HG02571 (cell line): ENCODE results near the gene SLC40A1.
"Not testable (repeated sequence)": the region's sequence is repeated elsewhere in the genome, so short reads cannot be mapped to it uniquely, and the experiment has no call there.

ENCODE experiments used
- ATAC-seq: cut with Tn5 transposase; IDR thresholded peaks from one replicate; pipeline ENCODE4 v1.9.1; 2021; ENCODE audit warnings: mild to moderate bottlenecking, moderate library complexity; ENCODE audit not compliant: unreplicated experiment

Gene SLC40A1

DNA sequence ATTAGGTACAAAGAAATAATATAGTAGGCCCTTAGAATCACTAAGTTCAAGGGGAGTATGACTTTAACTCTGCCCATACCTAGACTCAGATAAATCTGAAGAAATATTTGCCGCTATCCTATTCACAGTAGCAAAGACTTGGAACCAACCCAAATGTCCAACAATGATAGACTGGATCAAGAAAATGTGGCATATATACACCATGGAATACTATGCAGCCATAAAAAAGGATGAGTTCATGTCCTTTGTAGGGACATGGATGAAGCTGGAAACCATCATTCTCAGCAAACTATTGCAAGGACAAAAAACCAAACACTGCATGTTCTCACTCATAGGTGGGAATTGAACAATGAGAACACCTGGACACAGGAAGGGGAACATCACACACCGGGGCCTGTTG, 21.1 kb upstream of the SLC40A1 start:
- ATAC-seq, result not testable (repeated sequence)

DNA sequence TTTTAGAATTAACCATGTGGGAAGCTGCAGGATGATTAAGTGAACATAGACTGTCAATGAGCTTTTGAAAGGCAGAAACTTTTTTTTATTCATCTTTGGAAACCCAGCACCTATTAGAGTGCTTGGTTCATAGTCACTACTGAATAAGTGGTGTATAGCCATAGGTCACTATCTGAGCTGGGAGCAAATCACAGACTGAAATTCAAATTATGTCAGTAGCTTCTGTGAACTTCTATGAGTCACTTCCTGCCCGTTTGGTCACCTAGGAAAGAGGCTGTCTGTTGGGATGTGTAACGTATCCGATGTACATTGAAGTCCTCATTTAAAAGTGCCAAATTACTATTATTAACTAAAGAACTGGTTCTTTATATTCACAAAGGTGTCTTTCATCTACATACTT, 20.5 kb upstream of the SLC40A1 start:
- ATAC-seq, result no peak

DNA sequence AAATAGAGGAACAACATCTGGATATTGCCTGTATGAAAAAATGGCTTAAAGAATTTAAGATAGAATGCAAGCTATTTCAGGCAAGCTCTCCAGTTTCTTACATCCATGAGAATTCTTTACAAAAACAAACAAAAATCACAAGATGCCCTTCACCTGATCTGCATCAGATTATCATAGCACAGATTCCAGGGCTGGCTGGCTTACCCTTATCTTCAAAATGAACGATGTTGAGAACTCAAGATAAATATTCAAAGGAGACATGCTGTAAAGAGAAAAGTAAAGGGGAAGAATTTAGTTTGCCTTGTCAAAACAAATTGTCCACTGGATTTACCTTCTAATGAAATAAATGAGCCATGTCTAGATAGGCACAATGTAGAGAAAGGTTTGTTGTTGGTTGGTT, 18.7 kb upstream of the SLC40A1 start:
- no peak for ATAC-seq

DNA sequence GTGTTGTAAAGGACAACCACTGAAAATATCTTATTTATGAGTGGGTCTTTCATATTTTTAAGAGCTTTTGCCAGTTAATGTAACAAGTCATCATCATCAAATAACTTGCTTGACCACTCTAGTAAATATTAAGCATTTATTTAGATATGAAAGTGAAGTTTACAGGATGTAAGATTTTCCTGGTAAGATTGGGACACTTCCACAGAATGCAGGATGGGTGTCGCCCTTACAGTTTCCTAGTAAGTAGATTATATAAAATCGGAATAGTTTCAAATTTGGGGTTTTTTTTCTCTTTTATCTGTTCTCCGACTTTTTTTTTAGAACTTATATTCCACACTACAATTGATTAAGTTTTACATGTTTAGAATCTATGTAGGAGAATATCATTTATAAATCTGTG, 14.8 kb upstream of the SLC40A1 start:
- no peak for ATAC-seq

DNA sequence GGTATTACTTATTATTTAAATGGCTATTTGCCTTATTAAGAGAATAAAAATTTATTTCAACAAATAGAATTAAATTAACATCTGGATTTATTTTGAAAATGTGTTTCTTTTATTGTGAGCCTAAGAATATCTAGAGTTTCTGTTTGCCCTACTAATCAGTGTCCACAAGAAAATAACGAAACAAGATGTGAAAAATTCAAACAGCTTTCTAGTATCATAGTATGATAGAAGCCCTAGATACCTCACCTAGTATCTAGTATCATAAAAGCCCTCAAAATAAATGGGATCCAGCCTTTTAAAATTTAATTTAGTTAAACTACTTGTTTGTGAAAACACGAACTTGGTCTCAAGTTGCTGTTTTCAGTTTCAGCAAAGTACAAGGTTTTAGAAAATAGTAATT, 13.7 kb upstream of the SLC40A1 start:
- no peak for ATAC-seq

DNA sequence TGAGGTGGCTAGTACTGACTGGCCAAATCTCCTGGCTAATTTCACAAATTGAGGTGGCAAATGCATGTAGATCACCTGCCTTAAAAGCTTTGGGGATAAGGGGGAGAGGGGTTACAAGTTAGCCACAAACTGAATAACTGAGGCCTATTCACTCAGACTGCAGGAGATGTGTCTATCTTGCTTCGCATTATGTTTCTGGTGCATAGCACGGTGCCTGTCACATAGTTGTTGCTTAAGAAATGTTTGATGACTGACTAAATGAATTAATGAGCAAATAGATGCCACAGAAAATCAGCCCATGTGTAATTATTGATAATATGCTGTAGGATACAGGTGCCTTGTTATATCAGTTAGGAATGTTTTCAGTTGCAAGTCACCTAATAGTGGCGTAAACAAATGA, 12.5 kb upstream of the SLC40A1 start:
- ATAC-seq, result no peak

DNA sequence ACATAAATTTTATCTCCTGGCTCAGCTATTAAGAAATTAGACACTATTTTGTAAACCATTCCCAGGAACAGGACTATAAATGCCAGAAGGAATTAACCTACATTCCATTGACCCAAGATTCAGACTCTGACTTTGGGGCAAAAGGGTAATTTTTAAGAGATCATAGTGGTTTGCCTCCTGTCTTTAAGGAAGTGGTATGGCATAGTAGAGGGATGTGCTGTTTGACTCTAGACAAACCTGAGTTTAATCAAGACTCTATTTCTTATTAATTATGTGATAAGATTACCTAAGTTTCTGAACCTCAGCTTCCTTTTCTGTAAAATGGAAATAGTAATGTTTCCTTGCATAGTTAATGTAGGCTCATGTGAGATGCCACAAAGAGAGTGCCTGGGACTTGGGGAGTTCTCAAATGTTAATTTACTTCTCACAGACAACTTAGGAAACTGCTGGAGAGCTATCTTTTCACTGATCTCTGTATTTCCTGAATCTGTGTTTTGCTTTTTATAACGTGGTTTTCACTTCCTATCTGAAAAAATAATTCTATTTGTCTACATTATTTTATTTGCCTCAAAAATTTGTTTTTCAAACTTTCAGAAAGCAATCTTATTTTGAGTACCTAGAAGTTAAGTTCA, 11.9 kb upstream of the SLC40A1 start:
- ATAC-seq, result no peak

DNA sequence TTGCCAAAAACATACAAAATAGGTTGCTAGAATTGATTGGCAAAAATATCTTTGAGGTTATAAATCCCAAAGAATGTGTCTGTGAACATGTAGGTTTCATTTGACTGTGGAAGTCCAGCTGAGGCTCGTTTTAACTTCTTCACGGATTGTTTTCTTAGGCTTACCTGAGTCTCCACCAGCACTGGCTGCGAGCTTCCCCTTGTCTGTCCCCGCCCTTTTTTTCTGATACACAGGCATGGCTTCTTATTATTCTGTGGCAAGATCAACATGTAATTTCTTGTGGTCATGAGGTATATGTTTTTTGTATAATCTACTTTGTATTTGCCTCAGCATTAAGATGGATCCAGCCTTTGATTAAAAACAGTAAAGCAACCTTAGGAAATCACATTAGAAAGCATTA, 7.2 kb upstream of the SLC40A1 start:
- ATAC-seq, result no peak

DNA sequence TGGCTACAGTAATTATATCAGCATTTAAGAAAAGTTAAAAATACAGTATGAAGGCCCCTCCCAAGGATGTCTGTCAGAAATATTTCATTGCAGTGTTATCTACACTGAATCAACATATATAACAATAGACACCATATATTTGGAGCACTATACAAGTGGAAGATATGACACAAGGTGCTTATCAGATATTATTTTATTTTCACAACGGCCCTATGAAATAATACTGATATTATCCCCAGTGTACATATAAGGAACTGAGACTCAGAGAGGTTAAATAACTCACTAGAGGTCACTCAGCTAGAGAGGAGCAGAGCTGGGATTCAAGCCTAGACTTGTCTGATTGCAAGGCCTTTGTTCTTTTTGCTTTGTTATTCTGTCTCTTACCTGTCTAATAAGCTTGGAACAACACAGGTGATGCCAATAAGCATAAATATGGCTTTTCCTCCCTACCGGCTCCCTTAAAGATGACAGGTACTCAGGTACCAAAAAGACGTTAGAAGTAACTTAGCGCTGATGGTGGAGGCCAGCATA, 4.7 kb upstream of the SLC40A1 start:
- ATAC-seq, result no peak

DNA sequence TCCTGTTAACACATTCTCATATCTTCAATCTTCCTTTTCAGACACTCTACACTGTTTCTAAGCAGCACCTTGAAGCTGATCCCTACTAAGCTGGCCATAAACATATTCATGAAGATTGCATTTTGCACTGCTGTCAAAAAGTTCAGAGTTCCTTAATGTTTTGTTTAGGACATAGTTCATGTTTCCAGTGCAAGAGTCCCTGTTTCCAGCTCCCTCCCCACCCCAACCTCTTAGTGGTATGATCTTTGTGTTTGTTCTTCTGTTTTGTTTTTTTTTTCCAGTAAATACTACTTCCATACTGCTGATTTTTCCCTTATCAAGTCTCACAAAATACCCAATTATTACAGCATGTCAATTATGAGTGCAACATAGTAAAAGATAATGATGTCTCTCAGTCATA, 4.1 kb upstream of the SLC40A1 start:
- ATAC-seq, result no peak

DNA sequence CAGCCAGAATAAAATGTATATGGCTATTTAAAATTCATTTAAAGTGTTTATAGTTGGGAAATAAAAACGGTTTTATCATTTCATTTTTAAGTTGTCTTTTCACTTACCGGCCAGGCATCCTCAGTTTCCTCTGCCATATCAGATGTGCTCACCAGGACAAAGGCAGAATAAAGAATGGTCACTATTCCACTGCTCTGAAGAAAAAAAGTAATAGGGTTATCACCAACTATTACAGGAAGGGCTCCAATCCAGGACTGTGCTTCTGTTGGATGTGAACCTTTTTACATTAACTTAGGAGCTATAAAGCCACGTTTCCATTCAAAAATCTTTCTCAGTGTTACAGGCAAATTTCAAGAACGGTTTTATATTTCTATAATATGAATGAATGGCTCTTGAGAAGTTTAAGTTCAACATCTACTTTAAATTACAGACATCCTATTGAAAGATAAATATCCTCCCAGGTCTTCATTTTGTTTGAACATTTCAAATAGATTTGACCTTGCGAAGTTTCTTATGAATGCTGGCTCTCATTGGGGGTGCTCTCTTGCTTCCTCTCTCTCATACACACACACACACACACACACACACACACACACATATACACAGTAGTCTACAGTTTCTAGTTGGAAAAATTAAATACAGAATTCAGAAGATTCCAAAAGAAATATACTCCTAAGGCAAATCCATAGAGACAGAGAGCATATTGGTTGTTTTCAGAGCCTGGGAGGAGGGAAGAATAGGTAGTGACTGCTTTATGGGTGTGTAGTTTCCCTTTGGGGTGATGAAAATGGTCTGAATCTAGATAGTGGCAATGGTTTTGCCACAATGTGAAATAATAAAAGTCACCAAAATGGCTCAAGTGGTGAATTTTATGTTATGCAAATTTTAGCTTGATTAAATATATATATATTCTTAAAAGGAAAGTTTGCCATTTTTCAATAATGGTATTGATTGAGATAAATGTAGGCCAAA, 2.9 kb upstream of the SLC40A1 start:
- no peak for ATAC-seq

DNA sequence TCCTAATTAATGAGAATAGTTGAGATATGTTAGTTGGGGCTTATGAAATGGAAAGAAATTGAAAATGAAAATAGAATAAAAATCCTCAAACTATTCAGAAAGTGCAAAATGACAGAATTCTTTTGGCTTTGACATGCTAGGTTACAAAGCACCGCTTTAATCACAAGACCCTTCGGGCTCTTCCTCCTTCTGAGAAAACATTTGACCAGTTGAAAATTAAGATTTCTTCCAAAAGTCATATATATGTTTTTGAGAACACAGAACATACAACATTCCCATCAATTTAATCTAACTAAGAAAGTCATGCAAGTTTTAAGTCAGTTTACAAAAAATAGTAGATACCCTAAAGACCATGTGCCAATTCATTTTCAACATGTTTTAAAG, 2.2 kb upstream of the SLC40A1 start:
- no peak for ATAC-seq

DNA sequence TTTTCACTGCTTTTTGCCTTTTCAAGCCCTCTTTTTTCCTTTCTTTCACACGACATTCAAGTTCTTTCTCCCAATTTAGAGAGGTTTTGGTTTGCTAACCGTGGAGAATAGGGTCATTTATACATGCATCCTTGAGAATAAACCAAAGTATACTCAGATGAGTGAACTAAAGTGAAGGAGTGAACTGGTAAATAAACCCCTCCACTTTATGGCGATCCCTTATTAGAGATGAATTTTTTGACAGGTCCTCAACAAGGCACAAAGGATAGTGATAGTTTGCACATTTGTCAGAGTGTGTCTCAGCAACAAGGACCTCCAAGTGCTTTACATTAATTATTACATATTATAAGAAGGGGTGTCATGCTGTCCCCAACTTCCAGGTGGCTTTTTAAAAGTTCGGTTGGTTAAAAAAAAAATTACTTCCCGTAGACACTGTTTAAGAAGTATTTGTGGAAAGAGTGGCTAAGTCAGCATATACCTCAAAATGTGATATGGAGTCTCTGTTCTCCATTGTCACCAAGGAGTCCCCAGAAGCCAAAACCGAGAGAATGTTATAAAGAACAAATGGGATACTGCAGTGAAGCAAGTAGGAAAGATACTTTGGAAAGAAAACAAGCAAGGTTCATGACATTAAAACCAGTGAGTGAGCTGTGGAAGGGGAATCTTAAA, 1.7 kb upstream of the SLC40A1 start:
- ATAC-seq, result no peak

DNA sequence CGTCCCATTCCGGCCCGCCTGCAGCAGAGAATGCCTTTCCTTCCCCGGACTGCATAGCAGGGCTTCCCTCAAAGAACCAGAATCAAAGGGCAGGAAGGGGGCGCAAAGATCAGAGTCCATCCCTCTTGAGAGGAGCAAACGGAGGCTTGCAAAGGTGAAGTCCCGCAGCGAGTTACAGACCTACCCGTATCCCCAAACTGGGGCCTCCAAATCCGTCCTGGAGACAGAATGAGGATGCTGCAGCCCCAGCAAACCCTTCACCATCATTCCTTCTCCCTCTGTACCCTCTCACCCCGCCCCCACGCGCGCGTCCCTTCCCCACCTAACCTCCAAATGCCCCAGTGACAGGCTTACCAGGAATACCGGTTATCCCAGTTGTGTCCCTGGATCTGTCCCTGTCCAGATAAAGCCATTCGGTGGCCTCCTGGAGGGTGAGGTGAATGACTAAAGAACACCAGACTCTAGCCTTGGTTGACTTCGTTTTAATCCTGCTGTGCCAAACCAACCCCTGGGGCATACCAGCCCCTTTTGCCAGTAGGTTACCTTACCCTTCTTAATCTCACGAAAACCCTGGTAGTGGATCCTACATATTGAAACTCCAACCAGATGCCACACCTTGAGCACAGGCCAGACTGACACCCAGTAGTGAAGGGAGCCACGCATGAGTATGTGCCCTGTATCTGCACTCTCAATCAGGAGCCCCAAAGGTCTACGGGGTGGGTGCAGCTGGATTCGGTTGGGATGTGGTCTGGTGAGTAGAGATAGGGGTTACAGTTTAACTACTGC, 961 bp upstream of the SLC40A1 start:
- ATAC-seq, result peak; percentile 6

DNA sequence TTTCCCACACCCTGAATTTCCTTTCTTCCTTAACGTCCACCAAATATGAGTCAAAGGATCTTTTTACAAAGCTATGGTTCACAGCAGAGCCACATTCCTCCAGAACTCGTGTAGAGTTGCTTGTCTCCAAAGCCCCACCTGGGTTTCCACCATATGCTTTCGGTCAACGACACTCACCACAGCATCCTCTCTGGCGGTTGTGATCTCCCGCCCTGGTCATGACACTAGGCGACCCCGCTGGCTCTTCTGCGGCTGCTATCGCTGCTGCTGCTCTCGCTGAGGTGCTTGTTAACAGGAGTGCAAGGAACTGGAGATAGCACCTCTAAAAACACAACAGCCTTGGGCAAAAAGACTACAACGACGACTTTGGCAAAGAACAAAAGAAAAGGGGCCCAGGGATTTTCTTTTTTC, 340 bp downstream of the SLC40A1 start:
- ATAC-seq, result peak; percentile 27

DNA sequence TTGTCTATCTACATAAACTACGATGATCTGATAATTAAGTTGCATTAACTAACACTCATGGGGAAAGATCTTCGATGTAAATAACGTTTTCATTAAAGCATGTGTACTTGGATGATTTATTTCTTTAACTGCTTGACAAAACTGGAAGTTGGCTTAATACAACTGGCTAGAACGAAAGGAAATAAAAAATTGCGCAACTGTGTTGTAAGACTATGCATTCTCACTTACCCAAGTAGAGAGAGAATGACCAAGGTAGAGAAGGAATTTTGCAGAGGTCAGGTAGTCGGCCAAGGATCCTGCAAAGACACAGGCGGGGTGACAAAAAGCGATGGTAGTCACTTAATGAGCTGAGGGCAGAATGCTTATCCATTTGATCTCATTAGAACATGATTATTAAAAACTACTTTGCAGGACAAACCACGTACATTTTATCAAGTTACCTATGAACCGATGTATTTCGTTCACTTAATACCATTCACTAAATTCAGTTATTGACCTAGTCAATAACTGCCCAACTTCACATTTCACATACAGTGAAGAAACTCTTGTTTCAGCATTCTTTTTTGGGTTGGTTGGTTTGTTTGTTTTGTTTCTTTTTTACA, 900 bp downstream of the SLC40A1 start:
- no peak for ATAC-seq

DNA sequence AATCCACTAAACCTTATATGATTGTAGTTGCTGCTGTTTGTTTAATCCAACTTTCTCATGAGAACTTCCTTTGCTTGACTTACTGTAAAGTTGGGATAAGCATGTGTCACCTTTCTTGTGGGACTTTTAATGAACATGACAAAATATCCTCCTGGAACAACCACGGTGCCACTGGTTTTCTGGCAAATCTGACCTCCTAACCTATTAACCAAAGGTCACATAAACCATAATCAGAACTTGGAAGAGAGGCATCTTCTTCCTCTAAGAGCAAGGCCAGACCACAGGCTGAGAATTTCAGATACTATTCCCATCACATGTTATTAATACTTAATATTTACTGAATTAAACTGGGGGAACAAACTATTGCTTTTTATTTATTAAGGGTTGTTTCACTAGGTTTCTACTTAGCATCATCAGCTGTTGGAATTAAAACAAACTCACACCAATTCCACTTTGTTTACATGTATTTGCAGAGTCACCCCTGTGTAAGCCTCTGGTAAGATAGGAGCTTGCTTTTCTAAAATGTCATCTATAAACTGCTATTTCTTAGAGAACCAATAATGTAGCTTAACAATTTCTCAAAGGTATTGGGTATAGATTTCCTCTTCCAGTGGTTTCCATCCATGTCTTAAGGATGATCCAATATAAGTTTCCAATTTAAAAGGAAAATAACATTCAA, 2.2 kb downstream of the SLC40A1 start:
- ATAC-seq, result no peak

DNA sequence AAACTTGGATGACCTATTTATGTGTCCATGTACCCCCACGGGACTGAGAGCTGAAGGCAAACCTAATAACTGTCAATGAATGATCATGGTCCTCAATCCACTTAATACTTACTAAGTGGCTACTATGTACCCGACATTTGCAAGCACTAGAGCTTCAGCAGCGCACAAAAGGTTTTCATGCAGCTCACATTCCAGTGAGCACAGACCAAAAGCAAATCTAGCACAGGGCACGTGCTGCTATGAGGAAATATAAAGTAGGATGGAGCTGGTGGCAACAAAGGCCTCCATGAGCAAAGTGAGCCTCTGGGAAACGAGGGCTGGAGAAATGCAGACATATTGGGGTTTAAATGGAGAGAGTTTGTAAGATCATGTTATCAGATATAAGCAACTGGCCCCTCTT, 3.5 kb downstream of the SLC40A1 start:
- no peak for ATAC-seq

DNA sequence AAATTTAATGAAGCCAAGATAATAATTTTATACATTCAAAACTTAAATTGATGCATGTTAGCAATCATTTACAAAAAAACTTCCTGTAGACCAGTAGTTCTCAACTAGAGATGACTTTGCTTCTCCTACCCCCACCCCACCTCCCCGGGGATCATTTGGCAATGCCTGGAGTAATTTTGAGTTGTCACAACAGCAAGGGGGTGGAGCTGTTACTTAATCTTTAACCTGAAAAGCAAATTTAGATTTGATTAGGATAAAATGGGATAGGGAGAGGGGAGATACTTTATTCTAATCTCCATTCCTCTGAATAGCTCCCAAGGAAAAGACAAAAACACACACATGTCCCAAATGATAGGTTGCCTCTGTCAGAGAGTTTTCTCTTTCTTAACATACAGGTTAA, 4.2 kb downstream of the SLC40A1 start:
- no peak for ATAC-seq
